Glutamatergic neuron (in vitro differentiated cells): ENCODE results near the gene ABCC9. TPM values are rescaled to one million over a fixed set of nuclear protein-coding genes. Genes with fewer than 3 reads are reported as not detected.
"Not testable (repeated sequence)": the region's sequence is repeated elsewhere in the genome, so short reads cannot be mapped to it uniquely, and the experiment has no call there.

ENCODE experiments used
- DNase-seq: peaks from one replicate; pipeline ENCODE4 v3.0.0; 2022
- H3K27ac Mint-ChIP-seq: one replicate; pipeline ENCODE4 v1.8.0; 2020; ENCODE audit warnings: mild to moderate bottlenecking, mixed read lengths, inconsistent platforms; ENCODE audit not compliant: unreplicated experiment
- H3K27me3 Mint-ChIP-seq: one replicate; pipeline ENCODE4 v1.8.0; 2020; ENCODE audit warnings: mild to moderate bottlenecking, moderate library complexity, mixed read lengths, inconsistent platforms; ENCODE audit not compliant: unreplicated experiment
- H3K36me3 Mint-ChIP-seq: one replicate; pipeline ENCODE4 v1.8.0; 2020; ENCODE audit warnings: mild to moderate bottlenecking, mixed read lengths, inconsistent platforms; ENCODE audit not compliant: unreplicated experiment
- H3K4me1 Mint-ChIP-seq: one replicate; pipeline ENCODE4 v1.8.0; 2020; ENCODE audit warnings: mild to moderate bottlenecking, low read depth, mixed read lengths, inconsistent platforms; ENCODE audit not compliant: unreplicated experiment
- H3K4me3 Mint-ChIP-seq: one replicate; pipeline ENCODE4 v1.8.0; 2020; ENCODE audit warnings: mild to moderate bottlenecking, mixed read lengths, inconsistent platforms; ENCODE audit not compliant: unreplicated experiment
- H3K9me3 Mint-ChIP-seq: one replicate; pipeline ENCODE4 v1.8.0; 2020; ENCODE audit warnings: mild to moderate bottlenecking, moderate library complexity, mixed read lengths, inconsistent platforms; ENCODE audit not compliant: unreplicated experiment
- CTCF ChIP-seq: fragments of 200-600 bp; sonication (generic); IDR thresholded peaks from one replicate; pipeline ENCODE4 v1.5.0; 2021; ENCODE audit not compliant: partially characterized antibody, unreplicated experiment
- total RNA-seq: library from RNA; stranded (reverse); fragmentation: NEBNext Ultra II Directional; extraction: Animal tissue kit (Norgen Biotek cat#: 25700); gene quantifications from one replicate; pipeline ENCODE4 v1.2.1, GENCODE V29; 2021; ENCODE audit not compliant: unreplicated experiment

Gene ABCC9
- total RNA-seq, 1 donor from 2014 or later, result 17.7 TPM

GRCh38 chr12:21788089-21788983 lies 152.9 kb downstream of the ABCC9 start:
- no peaks in the 10 kb centered on the region for H3K4me1 Mint-ChIP-seq
- no peak overlapping the region for H3K4me3 Mint-ChIP-seq
- no peak for TF ChIP-seq CTCF
- no peak for DNase-seq
- no peaks in the 10 kb centered on the region for H3K9me3 Mint-ChIP-seq
- H3K36me3 Mint-ChIP-seq, result peaks cover 4% of the 10 kb centered on the region
- H3K27ac Mint-ChIP-seq, result no peak overlapping the region
- H3K27me3 Mint-ChIP-seq, result no peaks in the 10 kb centered on the region

GRCh38 chr12:21786041-21786531 lies 155.1 kb downstream of the ABCC9 start:
- H3K9me3 Mint-ChIP-seq, result no peaks in the 10 kb centered on the region
- H3K4me1 Mint-ChIP-seq, result no peaks in the 10 kb centered on the region
- H3K27ac Mint-ChIP-seq, result no peak overlapping the region
- no peak for TF ChIP-seq CTCF
- H3K4me3 Mint-ChIP-seq, result no peak overlapping the region
- H3K27me3 Mint-ChIP-seq, result no peaks in the 10 kb centered on the region
- no peak for DNase-seq
- no peaks in the 10 kb centered on the region for H3K36me3 Mint-ChIP-seq

DNA sequence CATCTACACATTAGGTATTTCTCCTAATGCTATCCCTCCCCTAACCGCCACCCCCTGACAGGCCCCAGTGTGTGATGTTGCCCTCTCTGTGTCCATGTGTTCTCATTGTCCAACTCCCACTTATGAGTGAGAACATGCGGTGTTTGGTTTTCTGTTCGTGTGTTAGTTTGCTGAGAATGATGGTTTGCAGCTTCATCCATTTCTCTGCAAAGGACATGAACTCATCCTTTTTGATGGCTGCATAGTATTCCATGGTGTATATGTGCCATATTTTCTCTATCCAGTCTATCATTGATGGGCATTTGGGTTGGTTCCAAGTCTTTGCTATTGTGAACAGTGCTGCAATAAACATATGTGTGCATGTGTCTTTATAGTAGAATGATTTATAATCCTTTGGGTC lies 158.5 kb downstream of the ABCC9 start:
- H3K27me3 Mint-ChIP-seq, H3K9me3 Mint-ChIP-seq, H3K4me3 Mint-ChIP-seq, H3K36me3 Mint-ChIP-seq, H3K27ac Mint-ChIP-seq, DNase-seq, H3K4me1 Mint-ChIP-seq: not testable (repeated sequence)

DNA sequence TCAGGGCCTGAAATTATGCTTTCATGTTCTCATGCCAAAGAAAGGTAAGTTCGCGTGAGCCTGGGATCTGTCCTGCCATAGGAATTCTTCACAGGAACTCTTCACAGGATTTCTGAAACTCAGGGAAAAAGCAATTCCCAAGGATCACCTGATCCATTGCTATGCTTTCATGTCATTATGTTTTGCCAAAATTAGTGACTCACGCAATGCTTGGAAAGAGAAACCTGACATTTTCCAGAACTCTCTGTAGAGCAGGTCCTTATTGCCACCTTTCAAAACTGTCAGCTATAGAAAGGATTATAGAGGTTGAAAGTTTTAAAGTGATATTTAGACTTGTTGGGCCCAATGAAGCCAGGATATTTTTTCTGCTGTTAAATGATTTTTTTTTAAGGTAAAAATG lies 160.4 kb downstream of the ABCC9 start:
- H3K4me1 Mint-ChIP-seq, result no peaks in the 10 kb centered on the region
- no peak for DNase-seq

DNA sequence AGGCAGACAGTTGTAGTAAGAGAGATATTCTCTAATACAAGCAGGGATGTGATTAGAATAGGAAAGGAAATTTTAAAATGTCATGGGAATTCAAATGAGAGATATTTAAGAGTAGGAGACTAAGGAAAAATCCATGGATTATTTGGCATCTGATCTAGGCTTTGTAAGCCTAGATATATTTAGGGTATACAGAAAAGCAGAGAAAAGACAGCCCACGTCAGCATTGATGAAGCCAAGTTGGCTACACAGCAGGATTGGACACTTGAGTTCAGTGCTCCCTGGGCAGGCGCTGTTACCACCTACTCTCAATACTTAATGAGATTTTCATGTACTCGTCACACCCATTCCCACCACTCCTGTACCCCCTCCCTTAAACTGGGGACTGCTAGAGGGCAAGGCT lies 165.1 kb downstream of the ABCC9 start:
- DNase-seq, result no peak
- Mint-ChIP-seq H3K4me1 (peaks cover 4% of the 10 kb centered on the region), H3K27ac (no peak overlapping the region), H3K9me3 (no peaks in the 10 kb centered on the region), H3K4me3 (no peak overlapping the region), H3K27me3 (no peaks in the 10 kb centered on the region), H3K36me3 (no peaks in the 10 kb centered on the region)
- TF ChIP-seq CTCF, result no peak

More for the DNA sequence above, 160.4 kb downstream of the ABCC9 start:
- H3K9me3 Mint-ChIP-seq, result no peaks in the 10 kb centered on the region
- H3K27me3 Mint-ChIP-seq, result no peaks in the 10 kb centered on the region
- no peaks in the 10 kb centered on the region for H3K36me3 Mint-ChIP-seq
- no peak overlapping the region for H3K4me3 Mint-ChIP-seq
- no peak overlapping the region for H3K27ac Mint-ChIP-seq
- TF ChIP-seq CTCF, result no peak
